Stomach (tissue), 4 donors: Measurements from ENCODE around the gene MED10.

Source experiments
- EP300 ChIP-seq: sonication (generic); formaldehyde crosslinking; IDR thresholded peaks from one replicate; pipeline ENCODE4 v1.6.1; 2017; ENCODE audit warnings: antibody characterized with exemption
- POLR2A ChIP-seq, 4 donors: fragments of 450-650 bp; IDR thresholded peaks; one replicate each; pipeline ENCODE4 v1.6.1; 2016; ENCODE audit warnings: antibody characterized with exemption in 4 of 4, control low read depth in 2 of 4, mild to moderate bottlenecking in 1 of 4, moderate library complexity in 1 of 4
- POLR2AphosphoS5 ChIP-seq, 3 donors: sonication (generic); formaldehyde crosslinking; IDR thresholded peaks; one replicate each; pipeline ENCODE4 v1.6.1; 2016; ENCODE audit warnings: antibody characterized with exemption in 3 of 3
- TF ChIP-seq, protein P1 (sequence below), 7 experiments: fragments of 450-650 bp in 4 of 7; fragments of 200-600 bp in 3 of 7; sonication (generic) in 3 of 7; IDR thresholded peaks; one replicate each; pipeline ENCODE4 v1.5.1; 2016 to 2019; ENCODE audit warnings: antibody characterized with exemption in 7 of 7, control low read depth in 2 of 7, mild to moderate bottlenecking in 1 of 7

DNA sequence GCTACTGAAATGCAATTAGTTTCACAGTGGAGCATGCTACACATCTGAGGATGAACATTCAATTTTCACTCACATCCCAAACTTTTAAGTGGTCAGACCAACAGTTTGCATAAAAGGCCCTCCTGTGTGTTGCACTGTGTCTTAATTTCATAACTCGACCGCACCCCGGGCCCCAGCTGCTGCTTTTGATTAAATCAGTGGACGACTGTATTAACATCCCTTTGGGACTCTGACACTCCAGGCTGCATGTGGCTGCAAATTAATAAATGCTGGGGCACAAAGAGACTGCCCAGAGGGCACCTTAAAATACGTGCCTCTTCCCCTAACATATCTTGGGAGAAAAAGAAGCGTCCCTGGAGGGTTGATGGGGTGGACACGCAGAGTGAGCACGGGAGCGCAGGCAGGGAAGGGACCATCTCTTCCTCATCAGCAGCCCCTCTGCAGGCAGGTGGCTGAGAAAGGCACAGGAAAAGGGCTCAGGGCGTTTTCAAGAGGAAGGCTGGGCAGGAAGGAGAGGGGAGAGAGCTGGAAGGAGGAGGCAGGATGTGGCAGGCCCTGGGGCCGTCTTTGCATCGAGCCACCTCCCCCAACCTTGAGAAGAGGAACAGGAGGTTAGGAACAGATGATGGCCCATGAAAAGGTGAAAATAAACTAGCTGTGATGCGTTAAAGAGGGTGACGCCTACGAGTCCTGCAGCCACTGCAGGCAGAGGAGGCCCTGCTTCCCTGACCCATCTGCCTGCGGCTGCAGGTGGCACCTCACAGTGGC, 18.6 kb downstream of the MED10 start:
- TF ChIP-seq, protein P1, sequence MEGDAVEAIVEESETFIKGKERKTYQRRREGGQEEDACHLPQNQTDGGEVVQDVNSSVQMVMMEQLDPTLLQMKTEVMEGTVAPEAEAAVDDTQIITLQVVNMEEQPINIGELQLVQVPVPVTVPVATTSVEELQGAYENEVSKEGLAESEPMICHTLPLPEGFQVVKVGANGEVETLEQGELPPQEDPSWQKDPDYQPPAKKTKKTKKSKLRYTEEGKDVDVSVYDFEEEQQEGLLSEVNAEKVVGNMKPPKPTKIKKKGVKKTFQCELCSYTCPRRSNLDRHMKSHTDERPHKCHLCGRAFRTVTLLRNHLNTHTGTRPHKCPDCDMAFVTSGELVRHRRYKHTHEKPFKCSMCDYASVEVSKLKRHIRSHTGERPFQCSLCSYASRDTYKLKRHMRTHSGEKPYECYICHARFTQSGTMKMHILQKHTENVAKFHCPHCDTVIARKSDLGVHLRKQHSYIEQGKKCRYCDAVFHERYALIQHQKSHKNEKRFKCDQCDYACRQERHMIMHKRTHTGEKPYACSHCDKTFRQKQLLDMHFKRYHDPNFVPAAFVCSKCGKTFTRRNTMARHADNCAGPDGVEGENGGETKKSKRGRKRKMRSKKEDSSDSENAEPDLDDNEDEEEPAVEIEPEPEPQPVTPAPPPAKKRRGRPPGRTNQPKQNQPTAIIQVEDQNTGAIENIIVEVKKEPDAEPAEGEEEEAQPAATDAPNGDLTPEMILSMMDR (IDR thresholded peaks at IDR 0.05) = no peak
- no peak for TF ChIP-seq POLR2A (IDR thresholded peaks at IDR 0.05)
- TF ChIP-seq EP300 = no peak
- TF ChIP-seq POLR2AphosphoS5 (IDR thresholded peaks at IDR 0.05) = no peak
